GM19193 (cell line): Measurements from ENCODE around the gene RASA4B.

Experiments used
- POLR2A ChIP-seq: IDR thresholded peaks from 4 replicates; pipeline ENCODE4 v1.6.1; 2011; ENCODE audit not compliant: insufficient read depth, insufficient read length; ENCODE audit errors: extremely low read depth

The RASA4B gene

DNA sequence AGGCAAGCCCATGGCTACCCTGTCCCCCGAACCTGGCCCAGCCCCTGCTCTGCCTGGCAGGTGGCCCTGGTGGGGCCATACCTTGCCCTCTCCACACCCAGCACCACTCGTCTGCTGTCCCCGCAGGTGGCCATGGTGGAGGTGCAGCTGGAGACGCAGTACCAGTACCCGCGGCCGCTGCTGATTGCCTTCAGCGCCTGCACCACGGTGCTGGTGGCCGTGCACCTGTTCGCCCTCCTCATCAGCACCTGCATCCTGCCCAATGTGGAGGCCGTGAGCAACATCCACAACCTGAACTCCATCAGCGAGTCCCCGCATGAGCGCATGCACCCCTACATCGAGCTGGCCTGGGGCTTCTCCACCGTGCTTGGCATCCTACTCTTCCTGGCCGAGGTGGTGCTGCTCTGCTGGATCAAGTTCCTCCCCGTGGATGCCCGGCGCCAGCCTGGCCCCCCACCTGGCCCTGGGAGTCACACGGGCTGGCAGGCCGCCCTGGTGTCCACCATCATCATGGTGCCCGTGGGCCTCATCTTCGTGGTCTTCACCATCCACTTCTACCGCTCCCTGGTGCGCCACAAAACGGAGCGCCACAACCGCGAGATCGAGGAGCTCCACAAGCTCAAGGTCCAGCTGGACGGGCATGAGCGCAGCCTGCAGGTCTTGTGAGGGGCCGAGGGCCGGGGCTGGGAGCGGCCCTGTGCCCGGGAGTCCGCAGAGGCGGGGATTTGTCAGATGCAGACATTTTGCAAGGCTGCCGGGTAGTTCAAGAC is 71.0 kb downstream of the RASA4B start:
- TF ChIP-seq POLR2A = no peak

DNA sequence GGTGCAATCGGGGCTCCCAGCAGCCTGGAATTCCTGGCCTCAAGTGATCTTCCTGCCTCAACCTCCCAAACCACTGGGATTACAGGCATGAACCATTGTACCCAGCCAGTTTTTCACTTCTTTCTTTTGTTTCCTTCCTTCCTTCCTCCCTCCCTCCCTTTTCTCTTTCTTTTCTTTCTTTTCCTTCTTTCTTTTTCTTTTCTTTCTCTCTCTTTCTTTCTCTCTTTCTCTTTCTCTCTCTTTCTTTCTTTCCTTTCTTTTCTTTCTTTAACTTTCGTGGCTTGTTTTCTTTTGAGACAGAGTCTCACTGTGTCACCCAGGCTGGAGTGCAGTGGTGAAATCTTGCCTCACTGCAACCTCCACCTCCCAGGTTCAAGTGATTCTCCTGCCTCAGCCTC is 71.9 kb downstream of the RASA4B start:
- no peak for TF ChIP-seq POLR2A

DNA sequence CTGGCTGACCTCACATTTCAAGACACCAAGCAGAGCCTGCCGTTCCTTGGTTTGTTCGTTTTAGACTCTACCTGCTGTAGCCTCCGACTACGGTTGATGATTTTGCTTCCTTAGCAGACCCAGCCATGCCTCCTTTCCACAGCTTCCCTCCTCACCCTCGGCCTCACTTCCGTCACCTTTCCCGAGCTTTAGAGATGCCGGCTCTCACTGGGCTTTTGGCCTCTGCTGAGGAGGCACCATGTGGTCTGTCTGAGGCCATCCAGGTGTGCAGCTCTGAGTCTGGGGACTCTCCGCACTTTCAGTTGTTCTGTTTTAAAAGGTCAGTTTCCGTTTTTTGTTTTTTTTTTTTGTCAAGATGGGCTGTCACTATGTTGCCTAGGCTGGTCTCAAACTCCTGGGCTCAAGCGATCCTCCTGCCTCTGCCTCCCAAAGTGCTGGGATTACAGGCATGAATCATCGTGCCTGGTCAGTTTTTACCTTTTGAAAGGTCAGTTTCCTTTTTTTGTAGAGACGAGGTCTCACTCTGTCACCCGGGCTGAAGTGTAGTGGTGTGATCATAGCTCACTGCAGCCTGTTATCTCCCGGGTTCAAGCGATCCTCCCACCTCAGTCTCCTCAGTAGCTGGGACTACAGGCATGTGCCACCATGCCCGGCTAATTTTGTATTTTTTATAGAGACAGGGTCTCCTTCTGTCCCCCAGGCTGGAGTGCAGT is 72.5 kb downstream of the RASA4B start:
- TF ChIP-seq POLR2A = peak; percentile 47

DNA sequence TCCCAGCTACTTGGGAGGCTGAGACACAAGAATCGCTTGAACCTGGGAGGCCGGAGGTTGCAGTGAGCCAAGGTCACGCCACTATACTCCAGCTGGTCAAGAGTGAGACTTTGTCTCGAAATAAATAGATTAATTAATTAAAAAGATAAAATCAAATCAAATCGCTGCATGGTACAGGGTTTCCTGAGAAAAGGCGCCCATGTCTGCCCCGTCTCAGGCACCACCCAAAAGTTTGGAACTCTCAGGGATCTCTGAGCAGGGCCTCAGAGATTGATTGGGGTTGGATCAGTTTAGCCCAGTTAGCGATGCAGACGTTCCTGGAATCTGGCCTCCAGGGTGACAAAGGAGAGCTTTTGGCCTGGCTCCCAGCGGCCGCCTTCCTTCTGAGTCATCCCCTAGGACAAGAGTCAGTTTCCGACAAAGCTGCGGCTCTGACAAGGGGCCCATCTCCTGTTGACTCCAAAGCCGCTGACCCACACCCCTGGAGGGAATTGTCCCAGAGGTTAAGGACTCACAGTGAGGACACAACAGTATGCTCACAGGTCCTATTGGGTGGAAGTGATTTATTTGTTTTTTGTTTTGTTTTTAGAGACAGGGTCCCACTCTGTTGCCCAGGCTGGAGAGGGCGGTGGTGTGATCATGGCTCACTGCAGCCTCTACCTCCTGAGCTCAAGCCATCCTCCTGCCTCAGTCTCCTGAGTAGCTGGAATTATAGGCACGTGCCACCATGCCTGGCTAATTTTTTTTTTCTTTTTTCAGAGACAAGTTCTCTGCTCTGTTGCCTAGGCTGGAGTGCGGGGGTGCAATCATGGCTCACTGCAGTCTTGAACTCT is 77.4 kb downstream of the RASA4B start:
- TF ChIP-seq POLR2A = no peak

DNA sequence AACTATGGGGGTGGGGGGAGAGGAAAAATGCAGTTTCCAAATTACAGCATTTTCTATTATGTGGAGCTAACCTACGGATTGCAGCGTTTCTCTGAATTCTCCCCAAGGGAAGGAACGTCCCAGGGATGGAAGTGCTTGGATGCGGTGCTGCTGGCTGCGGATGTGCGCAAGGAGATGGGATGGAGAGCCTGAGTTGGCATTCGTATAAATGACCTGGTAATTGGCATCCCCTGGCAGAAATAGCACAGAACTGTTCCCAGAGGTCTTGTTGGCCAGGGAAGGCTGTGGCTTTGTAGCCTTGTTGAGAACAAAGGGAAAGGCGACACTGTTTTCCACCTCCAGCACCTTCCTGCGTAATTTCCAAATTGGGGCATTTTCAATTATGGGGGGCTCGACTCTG is 81.5 kb downstream of the RASA4B start:
- no peak for TF ChIP-seq POLR2A

DNA sequence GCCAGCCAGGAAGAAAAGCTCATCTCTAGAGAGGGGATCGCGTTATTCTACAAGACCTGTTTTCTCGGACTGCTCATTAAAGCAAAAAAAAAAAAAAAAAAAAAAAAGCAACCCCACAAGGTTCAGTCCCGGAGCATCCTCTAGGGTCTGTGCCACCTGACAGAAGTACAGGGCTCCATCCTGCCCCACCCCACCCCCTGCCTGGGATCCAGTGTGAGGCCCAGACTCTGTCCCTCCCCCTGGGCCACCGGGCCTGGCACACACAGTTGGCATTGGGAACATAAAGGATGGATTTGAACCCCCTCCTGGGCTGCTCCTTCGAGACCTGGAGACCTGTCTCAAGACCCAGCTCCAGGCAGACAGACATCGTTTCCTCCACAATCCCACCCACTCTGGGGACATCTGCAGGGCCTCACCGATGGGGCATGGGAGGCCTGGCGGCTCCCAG is 83.5 kb downstream of the RASA4B start:
- no peak for TF ChIP-seq POLR2A

DNA sequence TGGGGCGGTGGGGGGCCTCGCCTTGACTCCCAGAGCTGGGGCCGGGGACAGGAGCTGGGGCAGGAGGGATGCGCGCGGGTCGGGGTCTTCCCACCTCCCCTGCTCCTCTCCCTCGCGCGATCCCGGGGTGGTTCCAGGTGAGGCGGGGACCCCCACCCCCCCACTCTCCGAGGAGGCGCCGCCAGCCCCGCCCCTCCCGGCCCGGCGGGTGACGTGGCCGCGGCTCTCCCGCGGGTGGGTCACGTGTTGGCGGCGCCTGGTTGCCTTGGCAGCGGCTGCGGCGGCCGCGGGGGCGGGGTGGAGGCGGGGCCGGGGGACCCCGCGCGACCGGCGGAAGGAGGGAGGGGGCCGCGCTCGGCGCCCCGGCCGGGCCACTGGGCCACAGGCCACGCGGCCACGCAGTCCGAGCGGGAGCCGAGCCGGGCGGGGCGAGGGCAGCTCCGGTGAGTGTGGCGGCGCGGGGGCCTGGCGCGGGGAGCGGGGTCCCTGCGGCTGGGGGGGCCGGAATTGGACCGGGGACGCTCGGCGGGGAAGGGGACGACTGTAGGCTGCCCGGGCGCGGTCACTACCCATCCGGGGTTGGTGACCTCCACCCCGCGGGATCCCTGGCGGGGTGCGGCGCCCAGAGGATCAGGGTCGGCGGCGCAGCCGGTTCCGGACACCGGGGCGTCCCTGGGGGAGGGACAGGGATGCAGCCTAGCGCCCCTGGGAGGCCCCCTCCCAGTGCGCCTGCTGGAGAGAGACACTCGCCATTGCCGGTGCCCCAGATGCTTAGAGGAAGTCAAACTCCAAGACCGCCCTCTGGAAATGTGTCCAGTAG is 84.1 kb downstream of the RASA4B start, which contains the start of gene ORAI2:
Gene ORAI2 (plus strand): TSS at position 357 of the 820 bp plus-strand sequence. CDS start 5,382 bp downstream, outside the sequence.
- peak; percentile 65 for TF ChIP-seq POLR2A
